Urinary bladder (tissue), 4 donors: ENCODE data around the gene EXOSC2. TPM values are rescaled to one million over a fixed set of nuclear protein-coding genes. Genes with fewer than 3 reads are reported as not detected.

ENCODE experiments used
- DNase-seq: peaks from one replicate; pipeline ENCODE4 v3.0.0-alpha.2; 2015; ENCODE audit errors: extremely low spot score
- H3K27ac ChIP-seq: one replicate; pipeline ENCODE4 v1.5.1; 2013; ENCODE audit warnings: low read depth, mild to moderate bottlenecking, moderate library complexity
- H3K36me3 ChIP-seq: one replicate; pipeline ENCODE4 v1.6.1; 2013; ENCODE audit warnings: mild to moderate bottlenecking, moderate library complexity; ENCODE audit not compliant: insufficient read depth
- H3K4me1 ChIP-seq: one replicate; pipeline ENCODE4 v1.6.1; 2013; ENCODE audit warnings: mild to moderate bottlenecking, moderate library complexity; ENCODE audit not compliant: insufficient read depth
- H3K4me3 ChIP-seq: one replicate; pipeline ENCODE4 v1.5.1; 2013; ENCODE audit warnings: low read depth, low read length
- WGBS: extraction: QIAGEN DNeasy Blood & Tissue Kit; methylation state at CpG from one replicate; pipeline ENCODE4 v1.1.7; 2013; 5-methylcytosine and 5-hydroxymethylcytosine counted together
- polyA plus RNA-seq: library from polyadenylated mRNA; stranded (reverse); fragments of 200-250 nt; gene quantifications from one replicate; pipeline ENCODE4 v1.2.3, GENCODE V29; 2013
- total RNA-seq: library from RNA; depleted of rRNA; stranded (reverse); fragments of >200 nt; gene quantifications from one replicate; pipeline ENCODE4 v1.2.3, GENCODE V29; 2014
- donor health status: healthy with polysubstance abuse.
- donor health status: healthy.

EXOSC2 gene
- total and polyA plus RNA-seq, 2 donors: 18.4 to 24.6 TPM

- H3K36me3 ChIP-seq: no peaks in the 10 kb centered on the region
- H3K4me1 ChIP-seq: no peaks in the 10 kb centered on the region
- H3K27ac ChIP-seq: no peak overlapping the region
- WGBS: 1% methylated on average over 19 of the region's 19 CpGs
- DNase-seq: no peak
- H3K4me3 ChIP-seq: peak overlapping the region; percentile 15
Observed at GRCh38 chr9:130663977-130664250, 29.7 kb upstream of the EXOSC2 start.

GRCh38 chr9:130664251-130665028 is 29.1 kb upstream of the EXOSC2 start, which contains the start of gene PRDM12:
Gene PRDM12, plus strand, starts transcription at chr9:130664594. Its CDS starts 60 bp downstream, at chr9:130664654.
- Histone ChIP-seq H3K27ac (no peak within 1 kb of the TSS), H3K36me3 (no peaks in the 10 kb centered on the region), H3K4me3 (peak within 1 kb of the TSS; percentile 15), H3K4me1 (no peaks in the 10 kb centered on the region)
- WGBS: 3% methylated on average over 76 of the region's 76 CpGs
- DNase-seq: no peak

- 1% methylated on average over 26 of the region's 26 CpGs for WGBS
- H3K27ac ChIP-seq: no peak overlapping the region
- no peak for DNase-seq
- H3K36me3 ChIP-seq: no peaks in the 10 kb centered on the region
- H3K4me1 ChIP-seq: no peaks in the 10 kb centered on the region
- no peak overlapping the region for H3K4me3 ChIP-seq
Observed at GRCh38 chr9:130665029-130665430, 28.6 kb upstream of the EXOSC2 start.

- H3K36me3 ChIP-seq: no peaks in the 10 kb centered on the region
- H3K4me3 ChIP-seq: peak overlapping the region; percentile 5
- no peak overlapping the region for H3K27ac ChIP-seq
- WGBS: 4% methylated on average over 61 of the region's 61 CpGs
- no peak for DNase-seq
- H3K4me1 ChIP-seq: no peaks in the 10 kb centered on the region
Observed at GRCh38 chr9:130665431-130666392, 27.9 kb upstream of the EXOSC2 start.

- Histone ChIP-seq H3K4me3 (no peak overlapping the region), H3K4me1 (no peaks in the 10 kb centered on the region), H3K36me3 (no peaks in the 10 kb centered on the region), H3K27ac (no peak overlapping the region)
- no peak for DNase-seq
- WGBS: 10% methylated on average over 60 of the region's 60 CpGs
Observed at GRCh38 chr9:130666393-130667119, 27.0 kb upstream of the EXOSC2 start.

- Histone ChIP-seq H3K4me1 (no peaks in the 10 kb centered on the region), H3K4me3 (no peak overlapping the region), H3K27ac (no peak overlapping the region), H3K36me3 (no peaks in the 10 kb centered on the region)
- WGBS: 72% methylated on average over 4 of the region's 4 CpGs
- DNase-seq: no peak
Observed at GRCh38 chr9:130667120-130667435, 26.5 kb upstream of the EXOSC2 start.

GRCh38 chr9:130668196-130668595 is 25.4 kb upstream of the EXOSC2 start:
- Histone ChIP-seq H3K27ac (no peak overlapping the region), H3K36me3 (no peaks in the 10 kb centered on the region), H3K4me3 (no peak overlapping the region), H3K4me1 (no peaks in the 10 kb centered on the region)
- DNase-seq: no peak
- 93% methylated on average over 13 of the region's 13 CpGs for WGBS

GRCh38 chr9:130668659-130669058 is 24.9 kb upstream of the EXOSC2 start:
- Histone ChIP-seq H3K4me3 (no peak overlapping the region), H3K27ac (no peak overlapping the region), H3K4me1 (no peaks in the 10 kb centered on the region), H3K36me3 (no peaks in the 10 kb centered on the region)
- WGBS: 53% methylated on average over 12 of the region's 12 CpGs
- no peak for DNase-seq

GRCh38 chr9:130669965-130670364 is 23.6 kb upstream of the EXOSC2 start:
- H3K4me1 ChIP-seq: no peaks in the 10 kb centered on the region
- H3K4me3 ChIP-seq: no peak overlapping the region
- H3K36me3 ChIP-seq: no peaks in the 10 kb centered on the region
- no peak overlapping the region for H3K27ac ChIP-seq
- DNase-seq: no peak
- 86% methylated on average over 4 of the region's 4 CpGs for WGBS

- DNase-seq: no peak
- no peaks in the 10 kb centered on the region for H3K4me1 ChIP-seq
- H3K27ac ChIP-seq: no peak overlapping the region
- H3K4me3 ChIP-seq: no peak overlapping the region
- no peaks in the 10 kb centered on the region for H3K36me3 ChIP-seq
- WGBS: 78% methylated on average over 6 of the region's 6 CpGs
Observed at GRCh38 chr9:130670644-130671043, 22.9 kb upstream of the EXOSC2 start.

- no peak overlapping the region for H3K27ac ChIP-seq
- DNase-seq: no peak
- H3K36me3 ChIP-seq: no peaks in the 10 kb centered on the region
- no peak overlapping the region for H3K4me3 ChIP-seq
- WGBS: 87% methylated on average over 8 of the region's 8 CpGs
- H3K4me1 ChIP-seq: no peaks in the 10 kb centered on the region
Observed at GRCh38 chr9:130672466-130672865, 21.1 kb upstream of the EXOSC2 start.

GRCh38 chr9:130672933-130673615 is 20.5 kb upstream of the EXOSC2 start:
- 81% methylated on average over 12 of the region's 12 CpGs for WGBS
- DNase-seq: no peak
- Histone ChIP-seq H3K36me3 (no peaks in the 10 kb centered on the region), H3K4me3 (no peak overlapping the region), H3K4me1 (no peaks in the 10 kb centered on the region), H3K27ac (no peak overlapping the region)

GRCh38 chr9:130675396-130675795 is 18.2 kb upstream of the EXOSC2 start:
- Histone ChIP-seq H3K4me1 (no peaks in the 10 kb centered on the region), H3K4me3 (no peak overlapping the region), H3K27ac (no peak overlapping the region), H3K36me3 (no peaks in the 10 kb centered on the region)
- 88% methylated on average over 13 of the region's 13 CpGs for WGBS
- DNase-seq: no peak
